HCT116 (cell line): ENCODE results near the gene STX10. TPM values are rescaled to one million over a fixed set of nuclear protein-coding genes. Genes with fewer than 3 reads are reported as not detected.

Experiments
- ATAC-seq: fragments of 200-7000 bp; cut with Tn5 transposase; 2 replicates; pipeline ENCODE4 v1.9.1; 2020; ENCODE audit warnings: mild to moderate bottlenecking, moderate library complexity
- BruUV-seq: library from RNA; stranded (reverse); fragments of 400-500 nt; replicated peaks from 2 replicates; lab custom pipeline; 2021; lab: Mats Ljungman, UMichigan
- CTCF ChIA-PET: fragments of 300-600 bp; sonication (Branson Sonifier 250); formaldehyde crosslinking; loops from one replicate; lab custom pipeline; 2021; ENCODE audit warnings: antibody characterized with exemption; lab: Charles Lee
- POLR2A ChIA-PET: fragments of 300-600, 350-600 bp; sonication (Branson Sonifier 250); formaldehyde crosslinking; loops from one replicate; lab custom pipeline; 2021; ENCODE audit warnings: antibody characterized with exemption; lab: Charles Lee
- RAD21 ChIA-PET, 2 experiments: fragments of 300-600 bp; sonication (Branson Sonifier 250); formaldehyde crosslinking; loops; one replicate each; lab custom pipeline; 2023; ENCODE audit warnings: low total read pairs in 2 of 2; ENCODE audit not compliant: uncharacterized antibody in 2 of 2, unreplicated experiment in 2 of 2, low non-redundant PET in 1 of 2; lab: Charles Lee
- DNase-seq: peaks from one replicate; pipeline ENCODE4 v3.0.0-alpha.2; 2010; ENCODE audit warnings: low read depth, low spot score
- H2AFZ ChIP-seq: fragments of 200-600 bp; shearing (Covaris generic), sonication (generic); 2 replicates; pipeline ENCODE4 v1.6.1; 2017; ENCODE audit warnings: low read depth, mixed run types, mixed read lengths, antibody characterized with exemption, low read length; ENCODE audit not compliant: poor library complexity, severe bottlenecking
- H3K27ac ChIP-seq: 2 replicates; pipeline ENCODE4 v1.5.1; 2012; ENCODE audit warnings: low read depth, low read length
- H3K27me3 ChIP-seq: fragments of 200-600 bp; sonication (generic); 2 replicates; pipeline ENCODE4 v1.6.1; 2016; ENCODE audit warnings: mixed run types, low read length, mixed read lengths; ENCODE audit not compliant: insufficient read depth
- H3K36me3 ChIP-seq, 2 experiments: fragments of 200-500 bp in 1 of 2; fragments of 200-600 bp in 1 of 2; sonication (Bioruptor generic) in 1 of 2; sonication (generic) in 1 of 2; 2 replicates each; pipeline versions ENCODE4 v1.5.1 to v1.6.1; 2014 to 2016; ENCODE audit warnings: low read length in 2 of 2, inconsistent platforms in 1 of 2, mixed read lengths in 1 of 2, mixed run types in 1 of 2; ENCODE audit not compliant: insufficient read depth in 2 of 2, control insufficient read depth in 1 of 2
- H3K4me1 ChIP-seq, 2 experiments: fragments of 200-600 bp in 1 of 2; sonication (generic) in 1 of 2; 2 replicates each; pipeline versions ENCODE4 v1.5.1 to v1.6.1; 2012 to 2017; ENCODE audit warnings: low read length in 2 of 2, inconsistent platforms in 1 of 2, mild to moderate bottlenecking in 1 of 2, mixed read lengths in 1 of 2, mixed run types in 1 of 2, moderate library complexity in 1 of 2; ENCODE audit not compliant: insufficient read depth in 2 of 2, control insufficient read depth in 1 of 2
- H3K4me2 ChIP-seq: fragments of 200-600 bp; sonication (generic); 2 replicates; pipeline ENCODE4 v1.6.1; 2017; ENCODE audit warnings: mixed run types, low read length, mixed read lengths
- H3K4me3 ChIP-seq, 2 experiments: fragments of 200-600 bp in 1 of 2; sonication (generic) in 1 of 2; replicated peaks in 1 of 2; 2 replicates each; pipeline ENCODE4 v1.5.1; 2011 to 2016; ENCODE audit warnings: low read length in 2 of 2, control low read depth in 1 of 2, low read depth in 1 of 2, mild to moderate bottlenecking in 1 of 2, mixed read lengths in 1 of 2, mixed run types in 1 of 2
- H3K79me2 ChIP-seq: fragments of 200-600 bp; sonication (generic); 2 replicates; pipeline ENCODE4 v1.6.1; 2017; ENCODE audit warnings: mild to moderate bottlenecking, mixed run types, low read length, moderate library complexity, mixed read lengths; ENCODE audit not compliant: insufficient read depth
- H3K9ac ChIP-seq: fragments of 200-600 bp; sonication (generic); 2 replicates; pipeline ENCODE4 v1.6.1; 2016; ENCODE audit warnings: low read length, mixed read lengths
- H3K9me2 ChIP-seq: fragments of 200-600 bp; sonication (generic), shearing (Covaris generic); 2 replicates; pipeline ENCODE4 v1.6.1; 2017; ENCODE audit warnings: mixed run types, mild to moderate bottlenecking, moderate library complexity; ENCODE audit not compliant: insufficient read depth
- H3K9me3 ChIP-seq, 2 experiments: fragments of 200-500 bp in 1 of 2; fragments of 200-600 bp in 1 of 2; sonication (Bioruptor generic) in 1 of 2; sonication (generic) in 1 of 2; 2 replicates each; pipeline ENCODE4 v1.6.1; 2014 to 2017; ENCODE audit warnings: low read length in 2 of 2, mixed read lengths in 2 of 2, inconsistent platforms in 1 of 2, low read depth in 1 of 2, mild to moderate bottlenecking in 1 of 2, mixed run types in 1 of 2, moderate library complexity in 1 of 2; ENCODE audit not compliant: control insufficient read depth in 1 of 2, insufficient read depth in 1 of 2
- H4K20me1 ChIP-seq: fragments of 200-600 bp; sonication (generic), shearing (Covaris generic); 2 replicates; pipeline ENCODE4 v1.6.1; 2017; ENCODE audit warnings: mixed run types, mild to moderate bottlenecking, moderate library complexity; ENCODE audit not compliant: insufficient read depth
- CEBPB ChIP-seq: IDR thresholded peaks from 2 replicates; pipeline ENCODE4 v1.6.1; 2012; ENCODE audit warnings: low read depth
- EGR1 ChIP-seq: IDR thresholded peaks from 2 replicates; pipeline ENCODE4 v1.6.1; 2012; ENCODE audit warnings: low read depth
- ELF1 ChIP-seq: IDR thresholded peaks from 2 replicates; pipeline ENCODE4 v1.6.1; 2012; ENCODE audit warnings: low read depth, borderline replicate concordance
- EZH2 ChIP-seq: fragments of 200-600 bp; sonication (generic); IDR thresholded peaks from 2 replicates; pipeline ENCODE4 v1.6.1; 2017; ENCODE audit warnings: antibody characterized with exemption, mixed run types
- EZH2phosphoT487 ChIP-seq: fragments of 200-600 bp; IDR thresholded peaks from 2 replicates; pipeline ENCODE4 v1.6.1; 2018; ENCODE audit warnings: antibody characterized with exemption, borderline replicate concordance
- POLR2A ChIP-seq: IDR thresholded peaks from 2 replicates; pipeline ENCODE4 v1.7.0; 2011; ENCODE audit warnings: borderline replicate concordance; ENCODE audit not compliant: insufficient read depth, insufficient read length; ENCODE audit errors: extremely low read depth
- RAD21 ChIP-seq: IDR thresholded peaks from 2 replicates; pipeline ENCODE4 v1.6.1; 2012; ENCODE audit warnings: low read depth, mild to moderate bottlenecking
- SRF ChIP-seq: IDR thresholded peaks from 2 replicates; pipeline ENCODE4 v1.6.1; 2012; ENCODE audit warnings: low read depth
- TCF7L2 ChIP-seq: IDR thresholded peaks from 2 replicates; pipeline ENCODE4 v1.7.0; 2011; ENCODE audit warnings: borderline replicate concordance, inconsistent platforms; ENCODE audit not compliant: insufficient read depth, insufficient read length; ENCODE audit errors: extremely low read depth
- YY1 ChIP-seq: IDR thresholded peaks from 2 replicates; pipeline ENCODE4 v1.6.1; 2011; ENCODE audit warnings: low read length, low read depth, moderate library complexity, mild to moderate bottlenecking; ENCODE audit not compliant: insufficient replicate concordance; ENCODE audit errors: extremely low read depth
- ZNF274 ChIP-seq: fragments of 200-500 bp; sonication (Bioruptor generic); IDR thresholded peaks from 2 replicates; pipeline ENCODE4 v1.6.1; 2014; ENCODE audit warnings: mild to moderate bottlenecking, low read depth, low read length, inconsistent platforms
- intact Hi-C: fragments of 100-400 bp; cut with micrococcal nuclease; formaldehyde crosslinking; loops from 2 replicates; pipeline ENCODE4 v1.10.0; 2022
- total RNA-seq: library from RNA; stranded (reverse); gene quantifications from one replicate; pipeline ENCODE4 v1.2.1, GENCODE V29; 2021; ENCODE audit not compliant: unreplicated experiment
- TF ChIP-seq, protein P1 (sequence below): IDR thresholded peaks from 2 replicates; pipeline ENCODE4 v1.6.1; 2011; ENCODE audit warnings: mild to moderate bottlenecking, low read length, moderate library complexity; ENCODE audit not compliant: insufficient replicate concordance; ENCODE audit errors: extremely low read depth
- TF ChIP-seq, protein P2 (sequence below), 3 experiments: fragments of 200-600 bp in 1 of 3; sonication (generic) in 1 of 3; IDR thresholded peaks in 2 of 3; conservative IDR thresholded peaks in 1 of 3; 2 replicates each; pipeline ENCODE4 v1.5.1; 2012 to 2017; ENCODE audit warnings: low read depth in 2 of 3, low read length in 2 of 3, antibody characterized with exemption in 1 of 3, borderline replicate concordance in 1 of 3, control low read depth in 1 of 3, mild to moderate bottlenecking in 1 of 3, mixed read lengths in 1 of 3, mixed run types in 1 of 3, moderate library complexity in 1 of 3; ENCODE audit not compliant: insufficient read depth in 1 of 3
- TF ChIP-seq, protein P3 (sequence below): IDR thresholded peaks from 2 replicates; pipeline ENCODE4 v1.6.1; 2012; ENCODE audit warnings: low read depth
- TF ChIP-seq, protein P4 (sequence below): IDR thresholded peaks from 2 replicates; pipeline ENCODE4 v1.6.1; 2012

STX10 gene
- total RNA-seq, 1 experiment from 2014 or later, result 149 TPM

DNA sequence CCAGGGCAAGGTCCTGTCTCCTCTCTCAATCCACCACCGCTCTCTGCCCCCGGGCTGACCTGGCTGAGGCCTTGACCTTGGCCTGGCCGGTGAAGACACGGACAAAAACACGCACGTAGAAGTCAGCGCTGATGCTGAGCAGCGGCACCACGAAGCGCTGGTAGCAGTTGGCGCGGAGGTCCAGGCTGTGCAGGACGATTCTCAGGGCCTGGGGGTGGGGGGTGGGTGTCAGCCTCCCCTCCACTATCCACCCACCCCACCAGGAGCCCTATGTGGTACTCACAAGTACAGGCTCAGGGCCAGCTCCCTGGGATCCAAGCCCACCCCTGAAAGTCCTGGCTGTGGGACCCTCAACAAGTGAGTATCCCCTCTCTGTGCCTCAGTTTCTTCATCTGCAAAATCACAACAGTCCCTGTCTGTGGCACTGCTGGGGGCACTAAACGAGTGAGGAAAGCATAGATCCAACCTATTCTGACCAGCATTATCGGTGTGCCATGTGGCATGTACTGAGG is 40.0 kb downstream of the STX10 start:
- Histone ChIP-seq H4K20me1 (no peaks in the 10 kb centered on the region), H3K4me1 (peaks cover 3 to 4% of the 10 kb centered on the region in 2 experiments; a peak in 3 of 4 replicates), H3K4me2 (no peak overlapping the region), H3K79me2 (peaks cover 18% of the 10 kb centered on the region), H3K9ac (no peak overlapping the region), H3K9me2 (no peaks in the 10 kb centered on the region), H3K9me3 (no peaks in the 10 kb centered on the region), H3K4me3 (no peak overlapping the region), H3K27me3 (no peaks in the 10 kb centered on the region), H2AFZ (no peak overlapping the region), H3K27ac (no peak overlapping the region), H3K36me3 (peaks cover 8 to 35% of the 10 kb centered on the region in 2 experiments; a peak in 3 of 4 replicates)
- TF ChIP-seq EZH2 (no peak), RAD21 (no peak), YY1 (no peak), TCF7L2 (no peak), POLR2A (no peak), SRF (no peak), EGR1 (no peak), EZH2phosphoT487 (no peak), CEBPB (no peak), ZNF274 (no peak), ELF1 (no peak)
- TF ChIP-seq, protein P1, sequence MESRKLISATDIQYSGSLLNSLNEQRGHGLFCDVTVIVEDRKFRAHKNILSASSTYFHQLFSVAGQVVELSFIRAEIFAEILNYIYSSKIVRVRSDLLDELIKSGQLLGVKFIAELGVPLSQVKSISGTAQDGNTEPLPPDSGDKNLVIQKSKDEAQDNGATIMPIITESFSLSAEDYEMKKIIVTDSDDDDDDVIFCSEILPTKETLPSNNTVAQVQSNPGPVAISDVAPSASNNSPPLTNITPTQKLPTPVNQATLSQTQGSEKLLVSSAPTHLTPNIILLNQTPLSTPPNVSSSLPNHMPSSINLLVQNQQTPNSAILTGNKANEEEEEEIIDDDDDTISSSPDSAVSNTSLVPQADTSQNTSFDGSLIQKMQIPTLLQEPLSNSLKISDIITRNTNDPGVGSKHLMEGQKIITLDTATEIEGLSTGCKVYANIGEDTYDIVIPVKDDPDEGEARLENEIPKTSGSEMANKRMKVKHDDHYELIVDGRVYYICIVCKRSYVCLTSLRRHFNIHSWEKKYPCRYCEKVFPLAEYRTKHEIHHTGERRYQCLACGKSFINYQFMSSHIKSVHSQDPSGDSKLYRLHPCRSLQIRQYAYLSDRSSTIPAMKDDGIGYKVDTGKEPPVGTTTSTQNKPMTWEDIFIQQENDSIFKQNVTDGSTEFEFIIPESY, result no peak
- TF ChIP-seq, protein P2, sequence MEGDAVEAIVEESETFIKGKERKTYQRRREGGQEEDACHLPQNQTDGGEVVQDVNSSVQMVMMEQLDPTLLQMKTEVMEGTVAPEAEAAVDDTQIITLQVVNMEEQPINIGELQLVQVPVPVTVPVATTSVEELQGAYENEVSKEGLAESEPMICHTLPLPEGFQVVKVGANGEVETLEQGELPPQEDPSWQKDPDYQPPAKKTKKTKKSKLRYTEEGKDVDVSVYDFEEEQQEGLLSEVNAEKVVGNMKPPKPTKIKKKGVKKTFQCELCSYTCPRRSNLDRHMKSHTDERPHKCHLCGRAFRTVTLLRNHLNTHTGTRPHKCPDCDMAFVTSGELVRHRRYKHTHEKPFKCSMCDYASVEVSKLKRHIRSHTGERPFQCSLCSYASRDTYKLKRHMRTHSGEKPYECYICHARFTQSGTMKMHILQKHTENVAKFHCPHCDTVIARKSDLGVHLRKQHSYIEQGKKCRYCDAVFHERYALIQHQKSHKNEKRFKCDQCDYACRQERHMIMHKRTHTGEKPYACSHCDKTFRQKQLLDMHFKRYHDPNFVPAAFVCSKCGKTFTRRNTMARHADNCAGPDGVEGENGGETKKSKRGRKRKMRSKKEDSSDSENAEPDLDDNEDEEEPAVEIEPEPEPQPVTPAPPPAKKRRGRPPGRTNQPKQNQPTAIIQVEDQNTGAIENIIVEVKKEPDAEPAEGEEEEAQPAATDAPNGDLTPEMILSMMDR (IDR thresholded peaks at IDR 0.05 in 2 of 3, conservative IDR thresholded peaks at IDR 0.05 in 1 of 3; ENCODE audit: borderline replicate concordance in 1 of 3, insufficient read depth in 1 of 3, low read depth in 2 of 3, low read length in 2 of 3), result no peak
- TF ChIP-seq, protein P3, sequence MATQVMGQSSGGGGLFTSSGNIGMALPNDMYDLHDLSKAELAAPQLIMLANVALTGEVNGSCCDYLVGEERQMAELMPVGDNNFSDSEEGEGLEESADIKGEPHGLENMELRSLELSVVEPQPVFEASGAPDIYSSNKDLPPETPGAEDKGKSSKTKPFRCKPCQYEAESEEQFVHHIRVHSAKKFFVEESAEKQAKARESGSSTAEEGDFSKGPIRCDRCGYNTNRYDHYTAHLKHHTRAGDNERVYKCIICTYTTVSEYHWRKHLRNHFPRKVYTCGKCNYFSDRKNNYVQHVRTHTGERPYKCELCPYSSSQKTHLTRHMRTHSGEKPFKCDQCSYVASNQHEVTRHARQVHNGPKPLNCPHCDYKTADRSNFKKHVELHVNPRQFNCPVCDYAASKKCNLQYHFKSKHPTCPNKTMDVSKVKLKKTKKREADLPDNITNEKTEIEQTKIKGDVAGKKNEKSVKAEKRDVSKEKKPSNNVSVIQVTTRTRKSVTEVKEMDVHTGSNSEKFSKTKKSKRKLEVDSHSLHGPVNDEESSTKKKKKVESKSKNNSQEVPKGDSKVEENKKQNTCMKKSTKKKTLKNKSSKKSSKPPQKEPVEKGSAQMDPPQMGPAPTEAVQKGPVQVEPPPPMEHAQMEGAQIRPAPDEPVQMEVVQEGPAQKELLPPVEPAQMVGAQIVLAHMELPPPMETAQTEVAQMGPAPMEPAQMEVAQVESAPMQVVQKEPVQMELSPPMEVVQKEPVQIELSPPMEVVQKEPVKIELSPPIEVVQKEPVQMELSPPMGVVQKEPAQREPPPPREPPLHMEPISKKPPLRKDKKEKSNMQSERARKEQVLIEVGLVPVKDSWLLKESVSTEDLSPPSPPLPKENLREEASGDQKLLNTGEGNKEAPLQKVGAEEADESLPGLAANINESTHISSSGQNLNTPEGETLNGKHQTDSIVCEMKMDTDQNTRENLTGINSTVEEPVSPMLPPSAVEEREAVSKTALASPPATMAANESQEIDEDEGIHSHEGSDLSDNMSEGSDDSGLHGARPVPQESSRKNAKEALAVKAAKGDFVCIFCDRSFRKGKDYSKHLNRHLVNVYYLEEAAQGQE, result no peak
- TF ChIP-seq, protein P4, sequence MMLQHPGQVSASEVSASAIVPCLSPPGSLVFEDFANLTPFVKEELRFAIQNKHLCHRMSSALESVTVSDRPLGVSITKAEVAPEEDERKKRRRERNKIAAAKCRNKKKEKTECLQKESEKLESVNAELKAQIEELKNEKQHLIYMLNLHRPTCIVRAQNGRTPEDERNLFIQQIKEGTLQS, result no peak
- ChIA-PET POLR2A (no interaction called here), CTCF (no interaction called here), RAD21 (no interaction called here)
- DNase-seq (no peak), ATAC-seq (no peak)
- intact Hi-C loops, result no loop called here
- BruUV-seq, result no TSS peak
